Adrenal gland (tissue), 12 donors: ENCODE results near the gene UCN. TPM values are rescaled to one million over a fixed set of nuclear protein-coding genes. Genes with fewer than 3 reads are reported as not detected.

Experiments used
- DNase-seq, 7 donors: peaks; one replicate each; pipeline ENCODE4 v3.0.0-alpha.2; 2019 to 2020
- H3K27ac ChIP-seq, 5 donors: fragments of 200-600 bp; sonication (generic) in 4 of 5; 1 replicate in 3 of 5; 2 replicates in 2 of 5; pipeline versions ENCODE4 v1.5.1 to v1.8.0; 2016 to 2020; ENCODE audit warnings: mild to moderate bottlenecking in 1 of 5
- H3K27me3 ChIP-seq: fragments of 200-600 bp; 2 replicates; pipeline ENCODE4 v1.8.0; 2021
- H3K36me3 ChIP-seq, 2 donors: fragments of 200-600 bp; replicated peaks in 1 of 2; 1 replicate in 1 of 2; 2 replicates in 1 of 2; pipeline versions ENCODE4 v1.5.1 to v1.8.0; 2018 to 2022
- H3K4me1 ChIP-seq, 2 donors: fragments of 200-600 bp; replicated peaks in 1 of 2; 1 replicate in 1 of 2; 2 replicates in 1 of 2; pipeline versions ENCODE4 v1.5.1 to v1.8.0; 2018 to 2021
- H3K4me3 ChIP-seq, 4 donors: fragments of 200-600 bp; sonication (generic) in 3 of 4; one replicate each; pipeline ENCODE4 v1.5.1; 2016 to 2018
- H3K9me3 ChIP-seq, 3 donors: fragments of 200-600 bp; sonication (generic) in 1 of 3; replicated peaks in 1 of 3; 1 replicate in 2 of 3; 2 replicates in 1 of 3; pipeline versions ENCODE4 v1.5.1 to v1.8.0; 2016 to 2021
- POLR2A ChIP-seq, 2 donors: fragments of 450-650 bp; IDR thresholded peaks; one replicate each; pipeline ENCODE4 v1.6.1; 2017; ENCODE audit warnings: antibody characterized with exemption in 2 of 2, mild to moderate bottlenecking in 2 of 2, moderate library complexity in 1 of 2
- WGBS, 4 donors: extraction: QIAGEN DNeasy Blood & Tissue Kit in 2 of 4; methylation state at CpG; one replicate each; pipeline versions ENCODE4 v1.1.5 to v1.1.7; 2013 to 2017; 5-methylcytosine and 5-hydroxymethylcytosine counted together
- intact Hi-C, 2 donors: fragments of 100-400 bp; cut with DNase I; formaldehyde crosslinking; loops; one replicate each; pipeline versions ENCODE4 v1.14.1 to v1.15.0; 2022 to 2023
- polyA plus RNA-seq, 3 donors: library from polyadenylated mRNA; stranded (reverse); fragments of 200-250 nt in 2 of 3; fragments of 350-450 nt in 1 of 3; fragmentation: Illumina TruSeq in 1 of 3; extraction: RNeasy Lipid Tissue Mini Kit (QIAGEN cat#74804) in 1 of 3; gene quantifications; one replicate each; pipeline ENCODE4 v1.2.3, GENCODE V29; 2013 to 2014
- total RNA-seq, 9 donors: library from RNA; depleted of rRNA in 4 of 9; stranded (reverse); fragments of >200 nt in 4 of 9; fragments of 120-200 nt in 1 of 9; fragmentation: NEBNext Ultra II Directional in 1 of 9; extraction: Animal tissue kit (Norgen Biotek cat#: 25700) in 1 of 9; gene quantifications; one replicate each; pipeline versions ENCODE4 v1.1.0 to v1.2.4, GENCODE V29; 2013 to 2023
- TF ChIP-seq, protein P1 (sequence below), 6 experiments: fragments of 450-650 bp in 4 of 6; fragments of 200-600 bp in 2 of 6; sonication (generic) in 1 of 6; IDR thresholded peaks; 1 replicate in 5 of 6; 2 replicates in 1 of 6; pipeline versions ENCODE4 v1.5.1 to v1.8.0; 2016 to 2021; ENCODE audit warnings: antibody characterized with exemption in 6 of 6, mild to moderate bottlenecking in 2 of 6, moderate library complexity in 1 of 6
- donor health status: healthy with polysubstance abuse.
- donor health status: Bipolar disorder and iron deficiency.
- donor health status: DM: yes; HTN: yes; CAD: no.
- donor health status: DM: no; HTN: no; CAD: no.
- donor health status: DM: no; HTN: no; CAD: no.
- donor health status: DM: yes; HTN: yes; CAD: no.

UCN gene
- total and polyA plus RNA-seq, 12 donors = 0.42 to 14.9 (median 4.0) TPM

DNA sequence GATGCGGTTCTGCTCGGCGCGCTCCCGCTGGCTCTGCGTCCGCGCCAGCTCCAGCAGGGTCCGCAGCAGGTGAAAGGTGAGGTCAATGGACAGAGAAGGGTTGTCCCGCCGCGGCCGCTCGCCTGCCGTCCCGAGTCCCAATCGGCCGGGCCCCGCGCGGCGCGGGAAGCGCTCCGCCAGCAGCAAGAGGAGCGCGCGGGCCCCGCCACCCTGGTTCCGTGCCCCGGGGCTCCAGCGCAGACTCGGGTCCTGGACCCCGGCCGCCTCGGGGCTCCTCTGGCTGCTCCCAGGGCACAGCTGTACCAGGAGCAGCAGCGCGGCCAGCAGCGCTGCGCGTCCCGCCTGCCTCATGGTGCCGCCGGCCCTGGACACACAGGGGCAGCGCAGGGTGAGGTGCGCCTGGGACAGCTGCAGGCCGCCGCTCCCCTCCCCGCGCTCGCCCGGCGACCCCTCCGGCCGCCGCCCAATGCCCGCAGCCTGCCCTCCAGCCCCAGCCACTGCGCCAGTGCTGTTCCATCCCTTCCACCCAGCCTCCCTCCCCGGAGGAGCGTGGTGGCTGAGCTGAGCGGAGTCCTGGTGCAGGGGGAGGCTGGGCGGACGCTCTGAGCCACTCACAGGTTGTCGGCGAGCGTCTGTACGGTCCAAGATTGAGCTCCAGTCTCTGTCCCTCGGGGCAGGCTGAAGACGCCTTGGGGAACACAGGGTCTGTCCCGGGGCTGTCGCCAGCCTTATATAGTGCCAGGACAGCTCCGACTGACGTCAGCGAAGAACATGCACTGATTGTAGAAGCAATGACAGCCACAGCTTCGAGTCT lies 493 bp downstream of the UCN start:
- peaks cover 0 to 6% of the 10 kb centered on the region in 2 donors for H3K36me3 ChIP-seq
- peaks cover 10 to 21% of the 10 kb centered on the region in 2 donors for H3K4me1 ChIP-seq
- H3K27me3 ChIP-seq = peaks cover 19% of the 10 kb centered on the region
- WGBS, 4 donors = 10 to 15% (median 13%) methylated on average over 26 to 75 of the region's 75 CpGs; no CpG with 5 or more reads in 1 of the 4 donors
- TF ChIP-seq POLR2A (IDR thresholded peaks at IDR 0.05) = no peak
- TF ChIP-seq, protein P1, sequence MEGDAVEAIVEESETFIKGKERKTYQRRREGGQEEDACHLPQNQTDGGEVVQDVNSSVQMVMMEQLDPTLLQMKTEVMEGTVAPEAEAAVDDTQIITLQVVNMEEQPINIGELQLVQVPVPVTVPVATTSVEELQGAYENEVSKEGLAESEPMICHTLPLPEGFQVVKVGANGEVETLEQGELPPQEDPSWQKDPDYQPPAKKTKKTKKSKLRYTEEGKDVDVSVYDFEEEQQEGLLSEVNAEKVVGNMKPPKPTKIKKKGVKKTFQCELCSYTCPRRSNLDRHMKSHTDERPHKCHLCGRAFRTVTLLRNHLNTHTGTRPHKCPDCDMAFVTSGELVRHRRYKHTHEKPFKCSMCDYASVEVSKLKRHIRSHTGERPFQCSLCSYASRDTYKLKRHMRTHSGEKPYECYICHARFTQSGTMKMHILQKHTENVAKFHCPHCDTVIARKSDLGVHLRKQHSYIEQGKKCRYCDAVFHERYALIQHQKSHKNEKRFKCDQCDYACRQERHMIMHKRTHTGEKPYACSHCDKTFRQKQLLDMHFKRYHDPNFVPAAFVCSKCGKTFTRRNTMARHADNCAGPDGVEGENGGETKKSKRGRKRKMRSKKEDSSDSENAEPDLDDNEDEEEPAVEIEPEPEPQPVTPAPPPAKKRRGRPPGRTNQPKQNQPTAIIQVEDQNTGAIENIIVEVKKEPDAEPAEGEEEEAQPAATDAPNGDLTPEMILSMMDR (IDR thresholded peaks at IDR 0.05) = no peak
- intact Hi-C loops = loop anchor here in 1 of 2 donors (10.0 kb wide), 1 partner anchor 63 kb away; no protein-coding TSS in a partner anchor
- no peak overlapping the region for H3K4me3 ChIP-seq
- no peak overlapping the region for H3K27ac ChIP-seq
- peak in 1 of 7 donors; percentile 29 for DNase-seq
- no peaks in the 10 kb centered on the region for H3K9me3 ChIP-seq

DNA sequence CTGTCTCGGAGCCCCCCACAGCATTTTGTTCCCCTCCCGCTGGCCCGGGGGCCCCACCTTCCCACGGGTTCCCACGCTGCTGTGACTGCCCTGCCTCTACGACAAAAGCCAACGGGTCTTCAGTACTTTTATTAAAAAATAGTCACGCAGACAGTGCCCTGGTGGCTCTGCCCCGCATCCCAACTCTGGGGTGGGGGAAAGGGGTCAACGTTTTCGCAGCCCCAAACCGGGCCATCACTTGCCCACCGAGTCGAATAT lies 1.0 kb downstream of the UCN start:
- no peak for DNase-seq
- intact Hi-C loops = loop anchor here in 1 of 2 donors (10.0 kb wide), 1 partner anchor 62 kb away; no protein-coding TSS in a partner anchor
- no peak overlapping the region for H3K27ac ChIP-seq
- 0 to 16% (median 9%) methylated on average over 2 to 14 of the region's 14 CpGs for whole genome bisulfite sequencing, 4 donors
- no peaks in the 10 kb centered on the region for H3K9me3 ChIP-seq
- TF ChIP-seq, protein P1 (IDR thresholded peaks at IDR 0.05) = no peak
- no peak for TF ChIP-seq POLR2A (IDR thresholded peaks at IDR 0.05)
- H3K4me1 ChIP-seq = peaks cover 10 to 21% of the 10 kb centered on the region in 2 donors
- H3K27me3 ChIP-seq = peaks cover 19% of the 10 kb centered on the region
- peaks cover 0 to 6% of the 10 kb centered on the region in 2 donors for H3K36me3 ChIP-seq
- no peak overlapping the region for H3K4me3 ChIP-seq

DNA sequence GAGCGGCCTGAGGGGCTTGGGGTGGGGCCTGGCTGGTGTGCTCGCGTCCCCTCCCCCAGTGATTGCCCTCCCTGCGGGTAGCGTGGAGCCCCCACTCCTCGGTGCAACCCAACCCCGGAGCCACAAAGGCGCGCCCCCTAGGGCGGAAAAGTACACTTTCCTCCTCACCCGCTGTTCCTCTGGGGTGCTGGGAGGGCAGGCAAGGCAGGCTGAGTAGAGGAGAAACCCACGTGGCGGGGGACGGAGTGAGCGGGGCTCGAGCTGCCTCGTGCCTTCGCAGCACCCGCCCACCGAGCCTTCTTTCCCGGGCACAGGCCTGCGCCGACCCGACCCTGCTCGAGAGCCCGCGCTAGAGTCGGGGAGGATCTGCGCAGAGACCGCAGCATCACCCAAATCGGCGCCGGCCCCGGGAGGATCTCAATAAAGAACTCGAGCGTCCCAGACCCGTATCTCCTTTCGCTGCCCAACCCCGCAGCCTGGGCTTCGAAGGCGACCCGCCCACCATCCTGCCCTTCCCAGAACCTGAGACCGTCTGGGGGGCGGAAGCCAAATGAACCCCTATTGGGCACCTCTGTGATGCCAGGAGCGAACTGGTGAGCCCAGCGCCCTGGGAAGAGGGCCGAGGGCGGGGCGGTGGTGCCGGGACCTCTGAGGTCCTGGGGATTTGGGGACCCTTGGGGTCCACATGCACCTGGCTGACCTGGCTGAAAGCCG lies 1.5 kb downstream of the UCN start:
- 3 to 14% (median 5%) methylated on average over 7 to 51 of the region's 51 CpGs for WGBS, 4 donors
- intact Hi-C loops = loop anchor here in 1 of 2 donors (10.0 kb wide), 1 partner anchor 62 kb away; no protein-coding TSS in a partner anchor

DNA sequence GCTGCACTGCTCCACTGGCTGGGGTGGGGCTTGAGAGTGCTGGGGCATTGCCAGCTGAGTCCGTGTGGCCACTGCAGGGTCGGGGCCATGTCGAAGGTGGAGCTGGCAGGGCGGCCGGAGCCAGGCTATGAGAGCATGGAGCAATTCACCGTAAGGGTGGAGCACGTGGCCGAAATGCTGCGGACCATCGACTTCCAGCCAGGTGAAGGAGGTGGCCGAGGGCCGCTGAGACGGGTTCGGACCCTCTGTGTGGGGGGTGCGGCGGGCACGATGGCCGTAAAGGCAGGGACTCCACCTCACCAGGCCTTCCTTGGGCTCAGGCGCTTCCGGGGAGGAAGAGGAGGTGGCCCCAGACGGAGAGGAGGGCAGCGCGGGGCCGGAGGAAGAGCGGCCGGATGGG lies 2.1 kb downstream of the UCN start:
- DNase-seq = no peak
- Histone ChIP-seq H3K36me3 (peaks cover 0 to 6% of the 10 kb centered on the region in 2 donors), H3K27ac (no peak overlapping the region), H3K4me3 (no peak overlapping the region), H3K9me3 (no peaks in the 10 kb centered on the region), H3K27me3 (peaks cover 19% of the 10 kb centered on the region), H3K4me1 (peaks cover 10 to 21% of the 10 kb centered on the region in 2 donors)
- intact Hi-C loops = loop anchor here in 1 of 2 donors (10.0 kb wide), 1 partner anchor 61 kb away; no protein-coding TSS in a partner anchor
- TF ChIP-seq POLR2A (IDR thresholded peaks at IDR 0.05) = no peak
- TF ChIP-seq, protein P1 (IDR thresholded peaks at IDR 0.05) = no peak
- 29 to 62% (median 42%) methylated on average over 15 to 26 of the region's 26 CpGs for WGBS, 4 donors

More for the DNA sequence above, 1.5 kb downstream of the UCN start:
- Histone ChIP-seq H3K4me3 (no peak overlapping the region), H3K36me3 (peaks cover 0 to 6% of the 10 kb centered on the region in 2 donors), H3K27ac (no peak overlapping the region), H3K27me3 (peaks cover 19% of the 10 kb centered on the region), H3K9me3 (no peaks in the 10 kb centered on the region), H3K4me1 (peaks cover 10 to 21% of the 10 kb centered on the region in 2 donors)
- TF ChIP-seq POLR2A (IDR thresholded peaks at IDR 0.05) = no peak
- DNase-seq = no peak
